Trophoblast cell (in vitro differentiated cells and primary cell): ENCODE results near the gene TSPEAR.
A peak's percentile ranks its signal among the peaks of the same experiment; 100 is the strongest.
"Not testable (repeated sequence)": the region's sequence is repeated elsewhere in the genome, so short reads cannot be mapped to it uniquely, and the experiment has no call there.

ENCODE experiments used
- DNase-seq, 2 donors: peaks; one replicate each; pipeline ENCODE4 v3.0.0-alpha.2; 2016
- H2AFZ ChIP-seq: 2 replicates; pipeline ENCODE4 v1.6.1; 2013; ENCODE audit warnings: low read length, moderate library complexity, mild to moderate bottlenecking; ENCODE audit not compliant: insufficient read depth, poor library complexity
- H2AK5ac ChIP-seq: 2 replicates; pipeline ENCODE4 v1.6.1; 2013; ENCODE audit warnings: mild to moderate bottlenecking, low read length
- H2BK120ac ChIP-seq: 2 replicates; pipeline ENCODE4 v1.6.1; 2013; ENCODE audit warnings: low read length, mild to moderate bottlenecking, moderate library complexity; ENCODE audit not compliant: insufficient read depth, poor library complexity
- H2BK12ac ChIP-seq: 2 replicates; pipeline ENCODE4 v1.6.1; 2013; ENCODE audit warnings: mild to moderate bottlenecking, low read length, moderate library complexity
- H2BK5ac ChIP-seq: 2 replicates; pipeline ENCODE4 v1.6.1; 2013; ENCODE audit warnings: low read length, low read depth, moderate library complexity, mild to moderate bottlenecking; ENCODE audit not compliant: poor library complexity
- H3K14ac ChIP-seq: 2 replicates; pipeline ENCODE4 v1.6.1; 2013; ENCODE audit warnings: mild to moderate bottlenecking, low read length
- H3K18ac ChIP-seq: 2 replicates; pipeline ENCODE4 v1.6.1; 2013; ENCODE audit warnings: mild to moderate bottlenecking, low read length
- H3K23ac ChIP-seq: 2 replicates; pipeline ENCODE4 v1.6.1; 2013; ENCODE audit warnings: low read length
- H3K27ac ChIP-seq: 2 replicates; pipeline ENCODE4 v1.5.1; 2013; ENCODE audit warnings: low read depth, mild to moderate bottlenecking, inconsistent platforms, low read length, moderate library complexity
- H3K27me3 ChIP-seq: 2 replicates; pipeline ENCODE4 v1.6.1; 2013; ENCODE audit warnings: inconsistent platforms, mild to moderate bottlenecking, low read length, moderate library complexity; ENCODE audit not compliant: insufficient read depth
- H3K36me3 ChIP-seq, 2 experiments: 1 replicate in 1 of 2; 2 replicates in 1 of 2; pipeline ENCODE4 v1.6.1; 2013; ENCODE audit warnings: low read length in 2 of 2, mild to moderate bottlenecking in 2 of 2, moderate library complexity in 1 of 2; ENCODE audit not compliant: insufficient read depth in 2 of 2, control insufficient read depth in 1 of 2
- H3K4ac ChIP-seq: 2 replicates; pipeline ENCODE4 v1.6.1; 2013; ENCODE audit warnings: low read depth, mild to moderate bottlenecking, low read length, moderate library complexity
- H3K4me1 ChIP-seq, 2 experiments: 1 replicate in 1 of 2; 2 replicates in 1 of 2; pipeline ENCODE4 v1.6.1; 2013; ENCODE audit warnings: low read length in 2 of 2, mild to moderate bottlenecking in 2 of 2, moderate library complexity in 1 of 2; ENCODE audit not compliant: insufficient read depth in 2 of 2, control insufficient read depth in 1 of 2
- H3K4me2 ChIP-seq: 2 replicates; pipeline ENCODE4 v1.6.1; 2013; ENCODE audit warnings: inconsistent platforms, mild to moderate bottlenecking, low read length, moderate library complexity
- H3K4me3 ChIP-seq: 2 replicates; pipeline ENCODE4 v1.5.1; 2013; ENCODE audit warnings: mild to moderate bottlenecking, low read depth, low read length, inconsistent platforms
- H3K79me1 ChIP-seq: one replicate; pipeline ENCODE4 v1.6.1; 2013; ENCODE audit warnings: low read length
- H3K79me2 ChIP-seq: 2 replicates; pipeline ENCODE4 v1.6.1; 2013; ENCODE audit warnings: low read length, mild to moderate bottlenecking; ENCODE audit not compliant: control insufficient read depth, insufficient read depth, poor library complexity
- H3K9ac ChIP-seq: 2 replicates; pipeline ENCODE4 v1.6.1; 2013; ENCODE audit warnings: mild to moderate bottlenecking, low read length
- H3K9me3 ChIP-seq: 2 replicates; pipeline ENCODE4 v1.6.1; 2013; ENCODE audit warnings: low read depth, mild to moderate bottlenecking, control low read depth, inconsistent platforms, low read length; ENCODE audit not compliant: insufficient read depth
- H4K12ac ChIP-seq: 2 replicates; pipeline ENCODE4 v1.6.1; 2013; ENCODE audit warnings: low read depth, mild to moderate bottlenecking, low read length, moderate library complexity
- H4K8ac ChIP-seq: 2 replicates; pipeline ENCODE4 v1.6.1; 2013; ENCODE audit warnings: low read depth, mild to moderate bottlenecking, low read length, moderate library complexity
- H4K91ac ChIP-seq: one replicate; pipeline ENCODE4 v1.6.1; 2013; ENCODE audit warnings: low read depth, mild to moderate bottlenecking, low read length, moderate library complexity
- WGBS: extraction: QIAGEN DNeasy Blood & Tissue Kit; methylation state at CpG from one replicate; pipeline ENCODE4 v1.1.7; 2013; ENCODE audit warnings: missing lambda C conversion rate; ENCODE audit not compliant: insufficient read length, insufficient coverage; ENCODE audit errors: extremely low coverage; 5-methylcytosine and 5-hydroxymethylcytosine counted together

The TSPEAR gene

GRCh38 chr21:44480200-44481053 lies 230.9 kb downstream of the TSPEAR start:
- Histone ChIP-seq H3K27ac (no peak overlapping the region), H3K4me2 (no peak overlapping the region)

GRCh38 chr21:44479556-44480199 lies 231.7 kb downstream of the TSPEAR start:
- not testable (repeated sequence) for H3K23ac ChIP-seq, H3K9me3 ChIP-seq, H3K18ac ChIP-seq, H3K27ac ChIP-seq, H2BK120ac ChIP-seq, H3K4ac ChIP-seq, H3K79me2 ChIP-seq, H4K91ac ChIP-seq, H3K9ac ChIP-seq, H2AK5ac ChIP-seq, H3K4me3 ChIP-seq, H2AFZ ChIP-seq, H2BK5ac ChIP-seq, H4K12ac ChIP-seq, H3K4me2 ChIP-seq, H3K36me3 ChIP-seq, H3K14ac ChIP-seq, H3K4me1 ChIP-seq, H2BK12ac ChIP-seq, H3K79me1 ChIP-seq, H4K8ac ChIP-seq, H3K27me3 ChIP-seq
- WGBS = no CpG with 5 or more reads among the region's 21 CpGs
- peak; percentile 33 to 57 for DNase-seq

More at GRCh38 chr21:44480200-44481053, 230.9 kb downstream of the TSPEAR start:
- Histone ChIP-seq H3K9me3 (no peaks in the 10 kb centered on the region), H4K8ac (no peak overlapping the region), H3K4me1 (peaks cover 2 to 7% of the 10 kb centered on the region in 2 experiments), H2BK5ac (no peak overlapping the region), H4K91ac (no peak overlapping the region), H3K4me3 (no peak overlapping the region), H3K27me3 (no peaks in the 10 kb centered on the region), H2BK120ac (no peak overlapping the region), H3K4ac (no peak overlapping the region), H2BK12ac (no peak overlapping the region), H3K79me1 (peaks cover 6% of the 10 kb centered on the region), H3K14ac (no peak overlapping the region), H2AK5ac (no peak overlapping the region), H3K23ac (no peak overlapping the region), H2AFZ (no peak overlapping the region), H3K79me2 (no peaks in the 10 kb centered on the region), H3K18ac (no peak overlapping the region), H4K12ac (no peak overlapping the region), H3K36me3 (no peaks in the 10 kb centered on the region), H3K9ac (no peak overlapping the region)
- no peak for DNase-seq
- no CpG with 5 or more reads among the region's 16 CpGs for WGBS

- Histone ChIP-seq H2BK12ac (no peak overlapping the region), H3K79me1 (peaks cover 6% of the 10 kb centered on the region), H3K18ac (no peak overlapping the region), H3K4me1 (peaks cover 2 to 7% of the 10 kb centered on the region in 2 experiments), H3K36me3 (no peaks in the 10 kb centered on the region), H3K14ac (no peak overlapping the region), H2AK5ac (no peak overlapping the region), H3K27ac (no peak overlapping the region), H4K8ac (no peak overlapping the region), H4K12ac (no peak overlapping the region), H3K9ac (no peak overlapping the region), H2BK120ac (no peak overlapping the region), H3K23ac (no peak overlapping the region), H3K4me3 (no peak overlapping the region), H3K9me3 (peaks cover 3% of the 10 kb centered on the region), H3K27me3 (no peaks in the 10 kb centered on the region), H4K91ac (no peak overlapping the region), H3K4me2 (no peak overlapping the region), H3K4ac (no peak overlapping the region), H2AFZ (no peak overlapping the region), H3K79me2 (no peaks in the 10 kb centered on the region), H2BK5ac (no peak overlapping the region)
- no peak for DNase-seq
- WGBS = no CpG with 5 or more reads among the region's 5 CpGs
Measured at GRCh38 chr21:44478801-44479167, 232.6 kb downstream of the TSPEAR start.

GRCh38 chr21:44478124-44478800 lies 233.1 kb downstream of the TSPEAR start:
- Histone ChIP-seq H4K8ac (no peak overlapping the region), H3K14ac (no peak overlapping the region), H2AFZ (no peak overlapping the region), H3K9me3 (peaks cover 3% of the 10 kb centered on the region), H3K18ac (no peak overlapping the region), H3K4me1 (peaks cover 2 to 5% of the 10 kb centered on the region in 2 experiments), H3K79me1 (peaks cover 4% of the 10 kb centered on the region), H2BK5ac (no peak overlapping the region), H2BK12ac (no peak overlapping the region), H3K79me2 (no peaks in the 10 kb centered on the region), H3K27ac (no peak overlapping the region), H3K36me3 (no peaks in the 10 kb centered on the region), H3K9ac (no peak overlapping the region), H4K12ac (no peak overlapping the region), H3K4me3 (no peak overlapping the region), H4K91ac (no peak overlapping the region), H2BK120ac (no peak overlapping the region), H3K27me3 (no peaks in the 10 kb centered on the region), H3K4ac (no peak overlapping the region), H3K4me2 (no peak overlapping the region), H2AK5ac (no peak overlapping the region), H3K23ac (no peak overlapping the region)
- DNase-seq = no peak
- no CpG with 5 or more reads among the region's 16 CpGs for WGBS
